Fibroblast of lung (primary cell): ENCODE results near the gene TRIM54. TPM values are rescaled to one million over a fixed set of nuclear protein-coding genes. Genes with fewer than 3 reads are reported as not detected.

Experiments used
- DNase-seq, 2 donors: peaks; one replicate each; pipeline versions ENCODE4 v3.0.0 to v3.0.0-alpha.2; 2010; ENCODE audit warnings: low read depth in 2 of 2
- H2AFZ ChIP-seq: 2 replicates; pipeline ENCODE4 v1.5.1; 2012; ENCODE audit warnings: low read length, control low read depth, inconsistent platforms
- H3K27ac ChIP-seq: 2 replicates; pipeline ENCODE4 v1.5.1; 2011; ENCODE audit warnings: low read length, control low read depth; ENCODE audit not compliant: insufficient read depth
- H3K27me3 ChIP-seq: 2 replicates; pipeline ENCODE4 v1.5.1; 2011; ENCODE audit warnings: mild to moderate bottlenecking, low read length; ENCODE audit not compliant: control insufficient read depth, insufficient read depth
- H3K36me3 ChIP-seq: 2 replicates; pipeline ENCODE4 v1.5.1; 2011; ENCODE audit warnings: low read length; ENCODE audit not compliant: control insufficient read depth, insufficient read depth
- H3K4me1 ChIP-seq: 2 replicates; pipeline ENCODE4 v1.5.1; 2011; ENCODE audit warnings: low read length; ENCODE audit not compliant: control insufficient read depth, insufficient read depth; ENCODE audit errors: extremely low read depth
- H3K4me2 ChIP-seq: 2 replicates; pipeline ENCODE4 v1.5.1; 2011; ENCODE audit warnings: low read length, control low read depth; ENCODE audit not compliant: insufficient read depth; ENCODE audit errors: extremely low read depth
- H3K4me3 ChIP-seq, 4 experiments: fragments of 200-600 bp in 1 of 4; sonication (generic) in 1 of 4; replicated peaks in 1 of 4; 2 replicates each; pipeline ENCODE4 v1.5.1; 2011 to 2016; ENCODE audit warnings: low read length in 4 of 4, low read depth in 3 of 4, mild to moderate bottlenecking in 3 of 4, control low read depth in 2 of 4, inconsistent platforms in 1 of 4, mixed read lengths in 1 of 4; ENCODE audit not compliant: insufficient read depth in 1 of 4; ENCODE audit errors: control extremely low read depth in 1 of 4
- H3K79me2 ChIP-seq: 2 replicates; pipeline ENCODE4 v1.5.1; 2012; ENCODE audit warnings: mild to moderate bottlenecking, low read length, inconsistent platforms; ENCODE audit not compliant: control insufficient read depth, insufficient read depth
- H3K9ac ChIP-seq: 2 replicates; pipeline ENCODE4 v1.5.1; 2011; ENCODE audit warnings: mild to moderate bottlenecking, low read length, control low read depth; ENCODE audit not compliant: insufficient read depth
- H3K9me3 ChIP-seq: 2 replicates; pipeline ENCODE4 v1.5.1; 2012; ENCODE audit warnings: low read depth, low read length; ENCODE audit not compliant: control insufficient read depth, insufficient read depth
- H4K20me1 ChIP-seq: 2 replicates; pipeline ENCODE4 v1.5.1; 2011; ENCODE audit warnings: low read length; ENCODE audit not compliant: control insufficient read depth, insufficient read depth; ENCODE audit errors: extremely low read depth
- EZH2 ChIP-seq: IDR thresholded peaks from 2 replicates; pipeline ENCODE4 v1.5.1; 2012; ENCODE audit warnings: low read length, control low read depth, mild to moderate bottlenecking; ENCODE audit errors: missing control alignments
- polyA plus RNA-seq, 2 donors: library from polyadenylated mRNA; depleted of rRNA in 1 of 2; stranded (reverse) in 1 of 2; unstranded in 1 of 2; fragments of >200 nt; gene quantifications; 2 replicates each; pipeline ENCODE4 v1.2.1, GENCODE V29; 2011 to 2012; ENCODE audit warnings: missing spikeins in 1 of 2
- total RNA-seq: library from RNA; depleted of rRNA; stranded (reverse); fragments of >200 nt; gene quantifications from 2 replicates; pipeline ENCODE4 v1.2.1, GENCODE V29; 2014
- TF ChIP-seq, protein P1 (sequence below), 2 donors: IDR thresholded peaks in 1 of 2; conservative IDR thresholded peaks in 1 of 2; 1 replicate in 1 of 2; 2 replicates in 1 of 2; pipeline ENCODE4 v1.5.1; 2011 to 2012; ENCODE audit warnings: low read length in 2 of 2, control low read depth in 1 of 2, inconsistent platforms in 1 of 2, low read depth in 1 of 2, mild to moderate bottlenecking in 1 of 2

TRIM54 gene
- total and polyA plus RNA-seq, 2 donors (not counting 1 experiment from before 2014, with no cell fraction given): 0.17 TPM; not detected in 1

DNA sequence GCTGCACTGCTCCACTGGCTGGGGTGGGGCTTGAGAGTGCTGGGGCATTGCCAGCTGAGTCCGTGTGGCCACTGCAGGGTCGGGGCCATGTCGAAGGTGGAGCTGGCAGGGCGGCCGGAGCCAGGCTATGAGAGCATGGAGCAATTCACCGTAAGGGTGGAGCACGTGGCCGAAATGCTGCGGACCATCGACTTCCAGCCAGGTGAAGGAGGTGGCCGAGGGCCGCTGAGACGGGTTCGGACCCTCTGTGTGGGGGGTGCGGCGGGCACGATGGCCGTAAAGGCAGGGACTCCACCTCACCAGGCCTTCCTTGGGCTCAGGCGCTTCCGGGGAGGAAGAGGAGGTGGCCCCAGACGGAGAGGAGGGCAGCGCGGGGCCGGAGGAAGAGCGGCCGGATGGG is 23.9 kb downstream of the TRIM54 start:
- no peaks in the 10 kb centered on the region for H3K4me1 ChIP-seq
- no peak for DNase-seq
- H3K27me3 ChIP-seq: peaks cover 37% of the 10 kb centered on the region
- no peak overlapping the region for H3K9ac ChIP-seq
- H4K20me1 ChIP-seq: no peaks in the 10 kb centered on the region
- TF ChIP-seq EZH2: no peak
- TF ChIP-seq, protein P1, sequence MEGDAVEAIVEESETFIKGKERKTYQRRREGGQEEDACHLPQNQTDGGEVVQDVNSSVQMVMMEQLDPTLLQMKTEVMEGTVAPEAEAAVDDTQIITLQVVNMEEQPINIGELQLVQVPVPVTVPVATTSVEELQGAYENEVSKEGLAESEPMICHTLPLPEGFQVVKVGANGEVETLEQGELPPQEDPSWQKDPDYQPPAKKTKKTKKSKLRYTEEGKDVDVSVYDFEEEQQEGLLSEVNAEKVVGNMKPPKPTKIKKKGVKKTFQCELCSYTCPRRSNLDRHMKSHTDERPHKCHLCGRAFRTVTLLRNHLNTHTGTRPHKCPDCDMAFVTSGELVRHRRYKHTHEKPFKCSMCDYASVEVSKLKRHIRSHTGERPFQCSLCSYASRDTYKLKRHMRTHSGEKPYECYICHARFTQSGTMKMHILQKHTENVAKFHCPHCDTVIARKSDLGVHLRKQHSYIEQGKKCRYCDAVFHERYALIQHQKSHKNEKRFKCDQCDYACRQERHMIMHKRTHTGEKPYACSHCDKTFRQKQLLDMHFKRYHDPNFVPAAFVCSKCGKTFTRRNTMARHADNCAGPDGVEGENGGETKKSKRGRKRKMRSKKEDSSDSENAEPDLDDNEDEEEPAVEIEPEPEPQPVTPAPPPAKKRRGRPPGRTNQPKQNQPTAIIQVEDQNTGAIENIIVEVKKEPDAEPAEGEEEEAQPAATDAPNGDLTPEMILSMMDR (conservative IDR thresholded peaks at IDR 0.05 in 1 of 2, IDR thresholded peaks at IDR 0.05 in 1 of 2; ENCODE audit: low read depth in 1 of 2, low read length in 2 of 2): no peak
- no peaks in the 10 kb centered on the region for H3K9me3 ChIP-seq
- H3K27ac ChIP-seq: no peak overlapping the region
- H3K36me3 ChIP-seq: no peaks in the 10 kb centered on the region
- H2AFZ ChIP-seq: no peak overlapping the region
- no peak overlapping the region for H3K4me3 ChIP-seq
- no peak overlapping the region for H3K4me2 ChIP-seq
- H3K79me2 ChIP-seq: no peaks in the 10 kb centered on the region

DNA sequence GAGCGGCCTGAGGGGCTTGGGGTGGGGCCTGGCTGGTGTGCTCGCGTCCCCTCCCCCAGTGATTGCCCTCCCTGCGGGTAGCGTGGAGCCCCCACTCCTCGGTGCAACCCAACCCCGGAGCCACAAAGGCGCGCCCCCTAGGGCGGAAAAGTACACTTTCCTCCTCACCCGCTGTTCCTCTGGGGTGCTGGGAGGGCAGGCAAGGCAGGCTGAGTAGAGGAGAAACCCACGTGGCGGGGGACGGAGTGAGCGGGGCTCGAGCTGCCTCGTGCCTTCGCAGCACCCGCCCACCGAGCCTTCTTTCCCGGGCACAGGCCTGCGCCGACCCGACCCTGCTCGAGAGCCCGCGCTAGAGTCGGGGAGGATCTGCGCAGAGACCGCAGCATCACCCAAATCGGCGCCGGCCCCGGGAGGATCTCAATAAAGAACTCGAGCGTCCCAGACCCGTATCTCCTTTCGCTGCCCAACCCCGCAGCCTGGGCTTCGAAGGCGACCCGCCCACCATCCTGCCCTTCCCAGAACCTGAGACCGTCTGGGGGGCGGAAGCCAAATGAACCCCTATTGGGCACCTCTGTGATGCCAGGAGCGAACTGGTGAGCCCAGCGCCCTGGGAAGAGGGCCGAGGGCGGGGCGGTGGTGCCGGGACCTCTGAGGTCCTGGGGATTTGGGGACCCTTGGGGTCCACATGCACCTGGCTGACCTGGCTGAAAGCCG is 24.5 kb downstream of the TRIM54 start:
- Histone ChIP-seq H3K36me3 (no peaks in the 10 kb centered on the region), H3K4me3 (no peak overlapping the region), H3K27ac (no peak overlapping the region), H2AFZ (no peak overlapping the region), H3K4me2 (no peak overlapping the region), H3K79me2 (no peaks in the 10 kb centered on the region), H3K4me1 (no peaks in the 10 kb centered on the region), H3K9ac (no peak overlapping the region), H4K20me1 (no peaks in the 10 kb centered on the region), H3K9me3 (no peaks in the 10 kb centered on the region), H3K27me3 (peaks cover 37% of the 10 kb centered on the region)
- TF ChIP-seq EZH2: peak; percentile 93
- TF ChIP-seq, protein P1 (conservative IDR thresholded peaks at IDR 0.05 in 1 of 2, IDR thresholded peaks at IDR 0.05 in 1 of 2; ENCODE audit: low read depth in 1 of 2, low read length in 2 of 2): peak in 1 of 2 donors; percentile 5
- DNase-seq: no peak

- Histone ChIP-seq H2AFZ (no peak overlapping the region), H3K9me3 (no peaks in the 10 kb centered on the region), H3K79me2 (no peaks in the 10 kb centered on the region), H4K20me1 (no peaks in the 10 kb centered on the region), H3K9ac (no peak overlapping the region), H3K4me2 (no peak overlapping the region), H3K36me3 (no peaks in the 10 kb centered on the region), H3K4me1 (no peaks in the 10 kb centered on the region), H3K4me3 (no peak overlapping the region), H3K27me3 (peaks cover 37% of the 10 kb centered on the region), H3K27ac (no peak overlapping the region)
- DNase-seq: no peak
- TF ChIP-seq, protein P1 (conservative IDR thresholded peaks at IDR 0.05 in 1 of 2, IDR thresholded peaks at IDR 0.05 in 1 of 2; ENCODE audit: low read depth in 1 of 2, low read length in 2 of 2): no peak
- no peak for TF ChIP-seq EZH2
Measured at GRCh38 chr2:27307287-27307544, 25.0 kb downstream of the TRIM54 start.
